HepG2 (cell line): ENCODE measurements around the gene PARP11. TPM values are rescaled to one million over a fixed set of nuclear protein-coding genes. Genes with fewer than 3 reads are reported as not detected.
A peak's percentile ranks its signal among the peaks of the same experiment; 100 is the strongest.

Experiments used
- ATAC-seq: fragments of 200-7000 bp; cut with Tn5 transposase; 3 replicates; pipeline ENCODE4 v1.9.1; 2020; ENCODE audit warnings: mild to moderate bottlenecking, moderate library complexity
- BruUV-seq: library from RNA; stranded (reverse); fragments of 400-500 nt; replicated peaks from 2 replicates; lab custom pipeline; 2021; lab: Mats Ljungman, UMichigan
- CTCF ChIA-PET: fragments of 300-600 bp; formaldehyde crosslinking; extraction: SDS; loops from one replicate; lab custom pipeline; 2021; ENCODE audit warnings: low total read pairs, inconsistent platforms, low intra/inter-chr PET ratio; lab: Yijun Ruan, JAX
- POLR2A ChIA-PET: fragments of 350-600 bp; sonication (Branson Sonifier 250); formaldehyde crosslinking; loops from one replicate; lab custom pipeline; 2020; ENCODE audit warnings: antibody characterized with exemption, inconsistent platforms; lab: Yijun Ruan, JAX
- DNase-seq: peaks from one replicate; pipeline ENCODE4 v3.0.0-alpha.2; 2015; ENCODE audit warnings: low spot score
- FAIRE-seq: peaks from 3 replicates; lab custom pipeline; 2011; peaks lifted over from hg19 to GRCh38; lab: Jason Lieb, UNC
- H2AFZ ChIP-seq: one replicate; pipeline ENCODE4 v1.6.1; 2011; ENCODE audit warnings: low read length, inconsistent platforms
- H3K27ac ChIP-seq: fragments of 300-600 bp; 3 replicates; pipeline ENCODE4 v1.8.0; 2011; ENCODE audit warnings: mixed run types, mild to moderate bottlenecking, mixed read lengths, low read length, inconsistent platforms; ENCODE audit not compliant: insufficient read depth; ENCODE audit errors: extremely low read length
- H3K27me3 ChIP-seq, 2 experiments: fragments of 200-600 bp in 1 of 2; 2 replicates in 1 of 2; 3 replicates in 1 of 2; pipeline versions ENCODE4 v1.6.0 to v1.8.0; 2011; ENCODE audit warnings: low read length in 2 of 2, mild to moderate bottlenecking in 2 of 2, moderate library complexity in 2 of 2, inconsistent platforms in 1 of 2; ENCODE audit not compliant: insufficient read depth in 2 of 2, control insufficient read depth in 1 of 2
- H3K36me3 ChIP-seq, 2 experiments: fragments of 200-600 bp in 1 of 2; replicated peaks in 1 of 2; 2 replicates in 1 of 2; 3 replicates in 1 of 2; pipeline versions ENCODE4 v1.5.1 to v1.8.0; 2011; ENCODE audit warnings: low read length in 2 of 2, inconsistent platforms in 1 of 2; ENCODE audit not compliant: insufficient read depth in 2 of 2, control insufficient read depth in 1 of 2
- H3K4me1 ChIP-seq: 2 replicates; pipeline ENCODE4 v1.5.1; 2012; ENCODE audit warnings: low read length, inconsistent platforms; ENCODE audit not compliant: insufficient read depth
- H3K4me2 ChIP-seq: 2 replicates; pipeline ENCODE4 v1.6.0; 2011; ENCODE audit warnings: low read depth, low read length, inconsistent platforms
- H3K4me3 ChIP-seq, 3 experiments: fragments of 200-600 bp in 1 of 3; sonication (generic), shearing (Covaris generic) in 1 of 3; replicated peaks in 1 of 3; 2 replicates each; pipeline ENCODE4 v1.5.1; 2011 to 2016; ENCODE audit warnings: low read length in 3 of 3, inconsistent platforms in 2 of 3, low read depth in 2 of 3, mild to moderate bottlenecking in 2 of 3, control low read depth in 1 of 3, mixed read lengths in 1 of 3; ENCODE audit not compliant: insufficient read depth in 1 of 3
- H3K79me2 ChIP-seq: one replicate; pipeline ENCODE4 v1.6.1; 2011; ENCODE audit warnings: low read length, inconsistent platforms; ENCODE audit not compliant: insufficient read depth
- H3K9ac ChIP-seq: 2 replicates; pipeline ENCODE4 v1.6.0; 2011; ENCODE audit warnings: mild to moderate bottlenecking, low read depth, low read length, inconsistent platforms; ENCODE audit not compliant: insufficient read depth
- H3K9me3 ChIP-seq: 2 replicates; pipeline ENCODE4 v1.5.1; 2012; ENCODE audit warnings: mild to moderate bottlenecking, low read length
- H4K20me1 ChIP-seq: 2 replicates; pipeline ENCODE4 v1.6.0; 2011; ENCODE audit warnings: inconsistent platforms, mild to moderate bottlenecking, low read length, moderate library complexity; ENCODE audit not compliant: insufficient read depth
- FOXM1 ChIP-seq: sonication (generic); formaldehyde crosslinking; IDR thresholded peaks from 2 replicates; pipeline ENCODE4 v1.5.0; 2020; ENCODE audit warnings: missing genetic modification reagents
- KDM5A ChIP-seq: fragments of 200-600 bp; sonication (generic); IDR thresholded peaks from 2 replicates; pipeline ENCODE4 v1.7.0; 2018; ENCODE audit warnings: antibody characterized with exemption, mild to moderate bottlenecking, low read length, borderline replicate concordance
- KLF11 ChIP-seq: IDR thresholded peaks from 2 replicates; pipeline ENCODE4 v1.6.1; 2016; ENCODE audit warnings: missing compliant biosample characterization
- STAG1 ChIP-seq: sonication (generic); formaldehyde crosslinking; IDR thresholded peaks from 2 replicates; pipeline ENCODE4 v1.4.0; 2020; ENCODE audit warnings: missing genetic modification reagents
- UBTF ChIP-seq: sonication (generic); formaldehyde crosslinking; IDR thresholded peaks from 2 replicates; pipeline ENCODE4 v1.4.0; 2020; ENCODE audit warnings: mild to moderate bottlenecking, missing genetic modification reagents
- ZBTB1 ChIP-seq: sonication (generic); formaldehyde crosslinking; IDR thresholded peaks from 2 replicates; pipeline ENCODE4 v1.4.0; 2020; ENCODE audit warnings: missing genetic modification reagents, borderline replicate concordance
- WGBS: methylation state at CpG from one replicate; pipeline ENCODE4 v1.1.6; 2017; ENCODE audit warnings: low lambda C conversion rate; 5-methylcytosine and 5-hydroxymethylcytosine counted together
- in situ Hi-C: cut with HindIII; loops from 2 replicates; pipeline ENCODE4 v1.10.0; 2017; ENCODE audit warnings: low pct_unique_long_range_greater_than_20kb; ENCODE audit not compliant: extremely low pct_ligation_motif_present
- intact Hi-C: fragments of 100-400 bp; cut with micrococcal nuclease; formaldehyde crosslinking; loops from one replicate; pipeline ENCODE4 v1.10.0; 2022; ENCODE audit not compliant: unreplicated experiment
- polyA plus RNA-seq, 8 experiments: library from polyadenylated mRNA; depleted of rRNA in 3 of 8; stranded (reverse) in 7 of 8; unstranded in 1 of 8; fragments of >200 nt; fragmentation: Illumina TruSeq in 4 of 8; extraction: Trizol in 4 of 8; gene quantifications; 2 replicates each; pipeline versions ENCODE4 v1.2.1 to v1.2.3, GENCODE V29; 2011 to 2016; ENCODE audit warnings: low read depth in 4 of 8, missing spikeins in 1 of 8, mixed read lengths in 1 of 8; ENCODE audit not compliant: insufficient read depth in 1 of 8
- total RNA-seq, 5 experiments: library from RNA; depleted of rRNA; stranded (reverse); fragments of >200 nt; fragmentation: Illumina TruSeq; extraction: Trizol; gene quantifications; 2 replicates each; pipeline ENCODE4 v1.2.3, GENCODE V29; 2016; ENCODE audit warnings: low read depth in 1 of 5

The PARP11 gene
- total and polyA plus RNA-seq, 2 of the 13 experiments (the other 11 are each of a cell fraction or from before 2014, with no cell fraction given): 4.0 to 7.6 TPM

GRCh38 chr12:3837049-3837448, 36.1 kb downstream of the PARP11 start:
- no peaks in the 10 kb centered on the region for H3K27me3 ChIP-seq
- FAIRE-seq: no peak
- ATAC-seq: no peak

GRCh38 chr12:3836641-3837040, 36.6 kb downstream of the PARP11 start:
- in situ Hi-C loops (no loop called here), intact Hi-C loops (no loop called here)
- ATAC-seq (no peak), DNase-seq (no peak), FAIRE-seq (no peak)
- ChIA-PET CTCF (no interaction called here), POLR2A (no interaction called here)
- peaks cover 42% of the 10 kb centered on the region for H3K4me1 ChIP-seq
- BruUV-seq: no TSS peak
- 93% methylated on average over 3 of the region's 3 CpGs for WGBS
- no peaks in the 10 kb centered on the region for H3K79me2 ChIP-seq
- H3K36me3 ChIP-seq: no peaks in the 10 kb centered on the region
- no peak overlapping the region for H3K27ac ChIP-seq
- H3K4me3 ChIP-seq: no peak overlapping the region
- TF ChIP-seq ZBTB1 (CRISPR knock-in tag): no peak
- no peak for TF ChIP-seq KDM5A
- no peak for TF ChIP-seq KLF11 (CRISPR knock-in tag)
- no peak for TF ChIP-seq UBTF (CRISPR knock-in tag)
- H3K9ac ChIP-seq: no peak overlapping the region
- H2AFZ ChIP-seq: no peak overlapping the region
- H3K4me2 ChIP-seq: no peak overlapping the region
- H4K20me1 ChIP-seq: no peaks in the 10 kb centered on the region
- H3K27me3 ChIP-seq: no peaks in the 10 kb centered on the region
- no peaks in the 10 kb centered on the region for H3K9me3 ChIP-seq

More at GRCh38 chr12:3837049-3837448, 36.1 kb downstream of the PARP11 start:
- in situ Hi-C loops: no loop called here
- Histone ChIP-seq H3K4me3 (no peak overlapping the region), H3K27ac (no peak overlapping the region), H2AFZ (no peak overlapping the region), H3K9ac (no peak overlapping the region), H3K4me1 (peaks cover 41% of the 10 kb centered on the region)
- intact Hi-C loops: no loop called here
- TF ChIP-seq STAG1 (CRISPR knock-in tag) (0 out of 2 replicates have a peak, but pooled peaks have one; percentile 6), FOXM1 (no peak)
- TF ChIP-seq, all 625 proteins: peak for 1
- H3K79me2 ChIP-seq: no peaks in the 10 kb centered on the region
- 98% methylated on average over 4 of the region's 4 CpGs for WGBS
- H3K4me2 ChIP-seq: no peak overlapping the region
- no peak for DNase-seq
- H3K36me3 ChIP-seq: no peaks in the 10 kb centered on the region
- H4K20me1 ChIP-seq: no peaks in the 10 kb centered on the region
- no peaks in the 10 kb centered on the region for H3K9me3 ChIP-seq
- ChIA-PET CTCF (no interaction called here), POLR2A (no interaction called here)
- no TSS peak for BruUV-seq
